Stimulated activated CD4-positive, alpha-beta T cell treated with anti-CD3 and anti-CD28 coated beads, Interleukin-4, amount 100 ng/mL, for 1 hour (primary cell): Measurements from ENCODE around the gene MAP1B.

ENCODE experiments used
- DNase-seq: peaks from one replicate; pipeline ENCODE4 v3.0.0-alpha.2; 2020

The MAP1B gene

DNA sequence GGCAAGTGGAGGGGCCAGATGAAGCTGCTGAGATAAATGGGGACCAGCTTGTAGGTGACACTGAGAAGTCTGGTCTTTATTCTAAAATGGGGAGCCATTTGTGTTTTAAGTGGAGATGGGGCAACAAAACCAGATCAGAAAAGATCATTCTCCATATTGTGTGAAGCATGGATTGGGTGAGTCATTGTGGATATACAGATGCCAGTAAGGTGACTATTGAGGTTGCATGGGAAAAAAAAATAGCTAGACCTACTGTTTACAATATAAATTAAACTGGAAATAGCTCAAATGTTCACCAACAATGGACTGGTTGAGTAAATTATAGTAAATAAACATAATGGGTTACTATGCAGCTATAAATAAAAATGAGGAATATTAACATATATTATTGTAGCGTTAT is 5.4 kb upstream of the MAP1B start:
- no peak for DNase-seq

DNA sequence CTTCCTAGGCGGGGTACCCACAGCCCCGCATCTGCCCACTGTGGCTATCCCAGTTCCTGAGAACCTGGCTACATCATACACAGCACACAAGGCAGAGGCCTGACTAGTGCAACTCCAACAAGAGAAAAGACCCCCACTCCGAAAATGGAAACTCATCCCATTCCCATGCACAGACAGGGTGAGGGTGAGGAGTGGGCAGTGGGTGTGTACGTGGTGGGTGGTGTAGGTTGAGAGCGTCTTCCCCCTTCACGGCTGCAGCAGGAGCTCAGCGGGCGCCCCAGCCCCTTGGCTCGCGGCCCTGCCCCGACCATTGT is 501 bp upstream of the MAP1B start:
- DNase-seq = no peak

DNA sequence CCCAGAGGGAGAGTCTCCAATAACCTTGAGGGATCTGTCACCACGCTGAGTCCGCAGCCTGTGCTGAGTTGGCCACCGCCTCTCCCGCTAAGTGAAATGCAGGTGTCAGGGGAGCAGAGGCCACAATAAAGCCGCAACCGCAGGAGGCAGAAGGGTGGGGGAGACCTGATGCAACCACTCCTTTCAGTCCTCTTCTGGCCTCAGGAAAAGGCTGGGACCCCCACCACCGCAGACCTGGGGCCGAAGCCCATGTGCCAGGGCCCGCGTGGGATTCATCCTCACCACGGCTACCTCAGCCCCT is 576 bp downstream of the MAP1B start:
- no peak for DNase-seq

DNA sequence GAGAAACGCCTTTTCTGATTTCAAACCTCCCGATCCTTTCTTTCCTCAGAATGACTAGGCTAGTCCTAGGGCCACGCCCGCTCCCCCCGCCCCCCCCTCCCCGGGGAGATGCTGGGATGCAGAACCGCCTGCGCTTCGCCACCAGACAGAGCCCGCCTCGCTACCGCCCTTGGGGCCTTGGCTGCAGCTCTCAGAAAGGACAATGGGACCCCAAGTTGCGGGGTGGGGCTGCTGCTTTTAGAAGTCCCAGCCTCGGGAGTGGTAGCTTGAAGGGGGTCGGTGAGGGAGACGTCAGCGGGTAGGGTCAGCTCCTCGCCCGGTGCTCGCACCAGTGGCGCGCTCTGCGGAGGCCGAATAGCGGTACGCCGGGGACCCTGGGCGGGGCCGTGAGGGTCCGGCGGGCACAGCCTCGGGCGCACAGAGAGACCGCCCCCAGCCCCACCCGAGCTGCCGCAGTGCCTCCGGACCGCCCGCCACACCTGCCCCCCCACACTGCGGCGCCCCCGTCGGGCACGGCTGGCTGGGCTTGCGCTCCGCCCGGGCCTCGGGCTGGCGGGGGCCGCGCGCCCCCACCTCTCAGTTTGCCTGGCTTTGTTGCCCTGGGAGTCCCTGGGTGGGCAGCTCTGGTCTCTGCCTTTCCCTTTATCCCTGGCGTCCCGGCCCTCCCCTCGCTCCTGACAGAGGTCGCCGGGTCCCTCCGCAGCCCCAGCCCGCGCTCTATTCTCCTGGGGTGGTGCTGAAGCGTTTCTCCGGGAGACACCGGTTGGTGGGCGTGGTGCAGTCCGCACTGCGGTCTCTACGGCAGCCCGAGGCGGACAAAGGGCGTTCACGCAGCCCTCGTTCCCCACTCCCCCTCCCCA is 1.2 kb downstream of the MAP1B start:
- DNase-seq = no peak

DNA sequence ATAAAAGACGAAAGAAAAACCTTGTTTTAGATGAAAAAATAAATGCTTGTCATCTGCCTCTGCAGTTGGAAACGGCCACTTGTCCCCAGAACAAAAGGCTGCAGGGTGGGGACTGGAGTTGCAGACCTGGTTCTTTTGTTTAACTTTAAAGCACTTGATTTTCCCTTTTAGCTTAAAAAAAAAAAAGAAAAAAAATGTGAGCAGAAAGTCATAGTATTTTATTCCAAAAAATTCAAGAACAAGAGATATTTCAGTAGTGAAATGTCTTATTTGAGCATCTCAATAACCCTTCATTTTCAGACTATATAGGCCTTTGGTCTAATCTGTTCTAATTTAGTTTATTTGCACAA is 1.8 kb downstream of the MAP1B start:
- DNase-seq = no peak

DNA sequence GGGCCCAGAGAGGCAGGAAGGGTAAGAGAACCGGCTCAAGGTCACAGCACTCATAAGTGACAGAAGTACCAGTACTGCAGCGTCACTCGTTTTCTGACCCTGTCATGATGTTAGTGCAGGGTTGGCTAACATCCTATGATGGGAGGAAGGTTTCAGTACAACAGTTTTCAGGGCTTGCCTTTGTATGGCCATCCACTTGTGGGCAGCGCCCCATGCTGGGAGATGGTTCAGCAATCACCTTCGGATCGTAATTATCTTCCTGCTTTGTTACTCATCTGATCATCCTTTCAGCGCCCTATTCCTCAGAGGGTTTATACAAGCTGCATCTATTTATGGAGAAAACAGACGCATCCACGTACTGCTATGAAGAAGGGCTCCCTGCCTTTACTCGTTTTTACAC is 2.4 kb downstream of the MAP1B start:
- no peak for DNase-seq

DNA sequence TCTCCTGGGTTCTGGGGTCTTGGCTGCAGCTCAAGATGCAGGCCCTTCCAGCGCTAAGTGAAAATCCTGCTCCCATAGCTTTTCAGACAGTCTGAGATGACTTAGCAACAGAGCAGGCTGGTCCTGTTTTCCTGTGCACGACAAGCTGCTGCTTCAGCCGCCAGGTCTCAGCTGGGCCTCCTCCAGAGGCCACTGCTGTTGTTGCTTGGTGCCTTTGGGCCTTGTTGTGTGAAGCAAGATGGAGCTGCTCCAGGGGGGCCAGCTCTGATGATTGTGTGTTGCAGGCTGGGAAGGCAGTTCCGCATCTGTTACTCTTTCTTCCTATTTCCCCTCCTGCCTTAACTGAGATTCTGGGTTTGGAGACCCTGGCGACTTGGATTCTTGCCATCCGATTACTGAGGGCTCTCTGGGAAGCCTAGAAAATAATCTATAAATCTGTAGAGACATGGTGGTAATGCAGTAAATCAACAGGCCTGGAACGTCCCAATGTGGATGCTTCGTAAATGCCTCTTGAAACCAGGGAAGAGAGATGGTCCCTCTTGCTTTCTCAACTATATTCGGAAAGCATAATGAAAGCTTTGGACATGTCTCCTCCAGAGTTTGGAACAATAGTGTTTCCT is 3.2 kb downstream of the MAP1B start:
- no peak for DNase-seq

DNA sequence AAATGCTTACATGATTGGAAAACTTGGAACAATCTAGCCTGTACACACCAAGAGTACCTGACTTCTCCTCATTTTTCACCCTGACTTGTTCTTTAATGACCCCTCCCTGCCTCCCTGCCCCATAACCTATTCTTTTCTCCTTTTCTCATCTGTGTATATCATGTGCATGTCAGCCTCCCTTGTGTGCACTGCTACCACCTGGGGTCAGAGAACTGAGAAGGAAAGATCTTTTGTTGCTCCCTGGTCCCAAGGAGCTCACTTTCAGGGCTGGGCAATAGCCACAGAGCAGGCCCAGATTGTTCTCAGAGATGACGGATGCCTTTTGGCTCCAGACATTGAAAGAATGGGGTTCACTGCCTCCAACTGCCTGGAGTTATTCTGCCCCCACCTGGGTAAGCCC is 5.1 kb downstream of the MAP1B start:
- DNase-seq = no peak

DNA sequence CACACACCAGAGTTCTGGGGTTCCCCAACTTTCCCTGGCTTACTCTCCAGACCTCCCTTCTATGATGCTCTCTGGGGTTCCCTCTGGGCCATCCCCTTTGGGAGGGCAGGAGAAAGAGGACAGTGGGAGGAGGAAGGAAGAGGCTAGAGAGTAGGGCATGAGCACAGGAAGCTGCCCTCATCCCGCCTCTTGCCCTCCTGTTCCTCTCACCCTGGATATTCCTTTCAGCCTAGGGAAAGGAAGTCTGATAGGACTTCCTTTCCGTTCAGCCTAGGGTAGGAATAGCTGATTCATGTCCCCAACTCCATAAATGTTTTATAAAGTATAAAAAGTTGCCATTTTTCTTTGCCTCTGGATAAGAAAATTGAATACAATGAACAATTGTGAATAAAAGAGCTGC is 7.4 kb downstream of the MAP1B start:
- no peak for DNase-seq

DNA sequence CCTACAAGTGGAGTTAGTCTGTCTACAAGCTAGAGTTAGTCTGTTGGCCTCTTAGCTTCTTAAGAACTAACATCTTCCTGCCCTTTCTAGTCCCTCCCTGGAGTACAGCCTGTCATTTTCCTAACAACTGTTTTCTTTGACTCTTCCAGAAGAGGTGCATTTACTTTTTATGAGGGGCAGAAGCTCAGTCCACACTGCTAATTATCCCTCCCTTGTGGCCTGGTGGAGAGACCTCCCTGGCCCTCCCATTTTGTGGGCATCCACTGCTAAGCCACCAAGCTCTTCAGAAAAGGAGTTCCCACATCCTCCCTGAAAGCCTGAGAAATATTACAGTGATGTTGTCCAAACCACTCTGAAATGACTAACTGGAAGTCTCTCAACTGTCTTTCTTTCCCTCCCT is 8.0 kb downstream of the MAP1B start:
- DNase-seq = no peak

DNA sequence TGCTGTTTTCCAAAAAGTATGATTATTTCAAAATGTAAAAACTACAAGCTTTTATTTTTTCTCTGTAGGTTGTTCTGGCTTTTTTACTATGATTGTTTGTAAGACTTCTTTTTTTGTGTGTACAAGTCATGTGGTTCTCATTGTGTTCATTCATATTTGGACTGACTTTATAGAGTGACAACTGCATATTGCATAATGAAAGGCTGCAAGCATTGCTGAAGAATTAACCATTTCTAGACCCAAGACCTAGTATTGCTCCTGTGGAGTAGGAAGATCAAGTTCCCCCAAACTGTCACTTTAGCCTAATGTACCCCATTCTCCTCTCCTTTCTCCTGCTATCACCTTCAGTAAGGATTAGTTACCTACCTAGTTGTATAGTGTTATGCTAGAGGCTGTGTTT is 10.0 kb downstream of the MAP1B start:
- DNase-seq = no peak

DNA sequence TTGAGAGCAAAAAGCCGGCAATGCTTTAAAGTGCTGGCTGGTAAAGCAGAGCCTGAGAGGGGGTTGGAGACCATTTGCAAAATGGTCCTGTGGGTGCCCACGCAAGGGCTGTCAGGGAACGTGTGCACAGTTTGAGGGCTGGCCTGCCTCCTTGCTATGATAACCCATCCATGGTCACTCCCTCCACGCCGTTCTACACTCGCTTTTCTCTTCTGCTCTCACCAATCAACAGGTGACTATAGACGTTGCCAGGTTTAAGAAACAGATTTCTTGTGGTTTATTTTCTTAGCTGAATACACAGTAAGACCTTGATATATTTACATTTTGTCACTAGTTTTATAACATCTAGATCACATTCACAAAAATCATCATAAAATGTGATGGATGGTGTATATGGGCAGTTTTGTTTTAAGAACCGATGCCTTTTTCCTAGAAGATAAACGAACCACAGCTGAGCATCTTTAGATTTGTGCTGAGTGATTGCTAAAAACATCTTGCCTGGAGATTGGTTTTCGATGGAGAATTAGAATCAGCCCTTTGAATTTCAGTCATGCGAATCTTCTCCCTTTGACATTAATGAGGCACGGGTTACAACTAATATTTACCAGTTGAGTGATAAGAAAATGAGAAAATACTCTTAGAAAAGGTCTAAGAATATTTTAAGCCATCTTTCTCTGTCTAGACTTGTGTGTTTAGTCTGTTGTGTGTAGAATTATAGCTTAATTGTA is 13.9 kb downstream of the MAP1B start:
- no peak for DNase-seq

DNA sequence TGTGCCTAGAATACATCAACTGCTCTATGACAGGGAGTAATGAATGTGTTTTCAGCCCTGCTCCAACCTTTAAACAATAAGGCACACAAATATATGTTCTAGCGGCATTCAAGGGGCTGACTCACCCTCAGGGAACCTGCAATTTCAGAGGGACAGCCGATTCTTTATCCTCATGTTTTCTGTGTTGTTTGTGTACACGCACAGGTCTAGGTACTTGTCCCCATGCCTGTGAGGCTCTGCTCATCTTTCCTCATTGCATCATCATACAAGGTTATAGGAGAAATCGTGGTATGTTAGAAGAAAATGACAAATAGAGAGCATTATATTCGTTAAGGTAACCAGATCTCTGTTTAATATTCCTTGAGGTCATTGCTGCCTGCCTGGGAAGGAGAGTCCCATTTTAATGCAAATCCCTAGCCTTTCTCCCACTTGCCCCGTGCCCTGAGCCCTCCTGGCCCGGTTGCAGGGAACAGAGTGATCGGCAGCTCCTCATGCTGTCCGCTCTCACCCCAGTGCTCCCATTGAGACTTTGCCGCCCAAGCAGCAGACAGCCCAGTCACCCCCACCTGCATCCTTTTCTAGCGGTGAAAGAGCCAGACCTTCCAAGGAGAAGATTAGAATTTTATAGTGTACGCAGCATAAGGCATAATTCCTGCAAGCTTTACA is 14.6 kb downstream of the MAP1B start:
- DNase-seq = no peak

DNA sequence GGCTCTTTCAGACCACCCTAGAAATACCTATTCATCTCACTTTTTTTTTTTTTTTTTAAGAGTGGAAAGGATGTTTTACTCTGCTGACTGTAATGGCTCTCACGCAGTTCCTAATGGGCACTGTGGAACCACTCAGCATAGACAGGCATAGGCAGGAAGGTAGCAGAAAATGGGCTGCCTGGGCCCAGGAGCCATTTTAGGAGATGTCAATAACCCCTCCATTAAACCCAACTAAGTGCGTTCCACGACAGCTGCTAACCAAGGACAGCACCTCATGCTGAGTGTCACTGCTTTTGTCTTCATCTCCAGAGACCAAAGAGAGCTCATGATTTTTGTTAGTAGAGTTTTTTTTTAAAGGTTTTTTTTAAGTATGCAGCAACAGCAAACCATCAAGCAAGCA is 15.3 kb downstream of the MAP1B start:
- DNase-seq = no peak

DNA sequence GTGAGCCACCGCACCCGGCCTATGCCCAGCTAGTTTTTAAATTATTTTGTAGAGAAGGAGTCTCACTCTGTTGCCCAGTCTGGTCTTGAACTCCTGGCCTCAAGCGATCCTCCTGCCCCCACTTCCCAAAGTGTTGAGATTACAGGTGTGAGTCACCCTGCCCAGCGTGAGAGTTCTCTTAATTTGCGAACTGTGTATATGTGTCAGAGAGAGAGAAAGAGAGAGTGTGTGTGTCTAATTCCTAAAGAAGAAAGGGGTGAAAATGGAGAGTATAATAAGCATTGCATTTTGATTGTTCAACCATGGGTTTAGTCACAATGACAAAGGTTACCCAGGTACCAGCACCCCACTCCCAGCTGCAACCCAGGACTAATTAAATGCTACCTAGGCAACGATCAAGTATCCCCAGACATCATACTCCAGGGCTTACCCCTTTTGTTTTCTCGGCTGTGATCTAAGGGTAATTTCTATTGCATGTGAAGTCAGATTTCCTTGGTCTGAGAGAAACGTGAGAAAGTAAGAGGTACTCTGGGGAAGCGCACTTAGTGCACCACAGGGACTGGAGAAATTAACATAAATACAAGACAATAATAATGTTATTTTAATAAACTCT is 16.6 kb downstream of the MAP1B start:
- DNase-seq = no peak

DNA sequence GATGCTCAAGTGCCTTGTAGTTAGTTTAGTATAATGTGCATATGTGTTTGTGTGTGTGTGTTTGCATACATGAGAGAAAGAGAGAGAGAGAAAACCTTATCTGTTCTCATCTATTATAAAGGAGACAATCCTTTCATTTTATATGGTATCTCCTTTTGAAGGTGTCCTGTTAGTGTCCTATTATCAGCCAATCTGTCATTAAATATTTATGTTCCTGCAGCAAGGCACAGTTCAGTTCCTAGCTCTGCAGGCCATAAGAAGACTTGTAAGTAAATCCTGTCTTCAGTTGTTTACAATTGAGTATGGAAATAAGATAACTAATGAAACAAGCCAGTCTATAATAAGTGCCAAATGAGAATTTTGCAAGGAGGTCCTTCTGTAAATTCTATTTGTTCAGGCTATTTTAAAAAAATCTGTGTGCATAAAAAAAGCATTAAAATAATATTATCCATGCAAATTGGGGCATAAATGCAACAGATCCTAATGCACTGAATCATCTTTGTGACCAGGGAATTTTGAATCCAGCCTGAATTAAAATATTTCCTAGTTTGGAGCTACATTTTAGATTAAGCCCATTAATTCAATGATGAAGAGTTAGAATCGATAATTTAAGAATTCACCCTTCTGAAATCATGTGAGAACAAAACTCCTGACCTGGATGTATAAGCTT is 18.1 kb downstream of the MAP1B start:
- no peak for DNase-seq

DNA sequence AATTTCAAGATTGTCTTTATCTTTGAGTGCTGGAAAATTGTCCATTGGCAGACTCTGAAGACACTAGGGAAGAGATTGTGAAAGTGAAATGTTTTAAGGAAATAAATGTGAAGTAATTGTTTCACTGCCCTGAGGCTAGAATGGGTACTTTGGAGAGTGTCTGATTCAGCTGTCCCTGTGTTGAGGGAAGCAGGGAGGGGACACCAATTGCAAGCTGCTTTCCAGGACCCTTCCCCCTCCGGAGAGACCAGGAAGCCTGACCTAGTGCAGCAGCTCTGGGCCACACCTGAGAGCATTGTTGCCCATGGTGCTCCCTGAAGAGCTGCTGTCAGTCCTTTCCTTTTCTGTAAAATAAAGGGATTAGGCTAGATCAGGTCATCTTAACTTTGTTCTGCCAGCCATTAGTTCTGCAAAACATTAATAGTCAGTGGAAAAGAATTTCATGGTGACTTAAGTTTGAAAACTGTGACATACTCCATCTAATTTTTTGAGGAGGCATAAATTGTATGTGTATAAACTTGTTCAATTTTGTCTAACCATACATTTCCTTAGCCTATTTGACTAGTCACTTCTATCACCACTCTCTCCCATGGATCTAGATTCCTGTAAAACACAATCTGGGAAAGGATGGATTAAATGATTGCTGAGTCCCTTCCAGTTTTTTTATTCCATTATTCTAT is 18.8 kb downstream of the MAP1B start:
- no peak for DNase-seq

DNA sequence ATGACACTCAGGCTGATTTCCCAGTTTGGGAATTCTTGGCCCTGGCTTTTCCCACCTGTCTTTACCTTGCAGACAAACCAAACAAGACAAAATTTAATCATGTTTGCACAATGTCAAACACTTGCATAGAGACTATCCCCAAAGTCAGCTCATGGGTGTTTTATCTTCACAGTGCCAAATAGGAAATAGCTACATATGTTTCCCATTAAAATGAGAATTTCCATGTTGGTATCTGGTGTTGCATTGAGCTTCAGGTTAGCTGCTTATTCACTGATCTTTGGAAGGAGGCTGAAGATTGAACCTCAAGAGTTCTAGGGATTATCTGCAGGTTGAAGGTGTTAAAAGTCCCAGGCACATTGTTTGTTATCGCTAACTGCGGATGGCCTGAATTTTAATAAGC is 19.5 kb downstream of the MAP1B start:
- DNase-seq = no peak

DNA sequence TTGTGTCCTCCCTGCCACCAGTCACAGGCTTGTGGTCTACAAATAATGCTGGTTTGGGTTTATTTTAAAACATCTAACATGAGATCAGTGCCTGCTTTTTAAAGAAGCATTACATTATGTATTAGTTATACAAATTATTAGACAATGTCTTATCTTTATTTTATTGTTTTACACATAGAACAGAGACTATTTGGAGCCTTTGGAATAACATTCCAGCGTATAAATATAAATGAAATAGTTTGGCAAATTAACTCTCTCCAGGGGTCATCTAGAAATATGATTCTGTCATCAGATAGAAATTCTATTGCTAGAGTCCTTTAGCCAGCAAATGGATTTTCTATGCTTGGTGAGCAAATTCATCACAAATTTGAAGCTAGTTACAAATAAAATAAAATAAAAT is 22.4 kb downstream of the MAP1B start:
- no peak for DNase-seq

DNA sequence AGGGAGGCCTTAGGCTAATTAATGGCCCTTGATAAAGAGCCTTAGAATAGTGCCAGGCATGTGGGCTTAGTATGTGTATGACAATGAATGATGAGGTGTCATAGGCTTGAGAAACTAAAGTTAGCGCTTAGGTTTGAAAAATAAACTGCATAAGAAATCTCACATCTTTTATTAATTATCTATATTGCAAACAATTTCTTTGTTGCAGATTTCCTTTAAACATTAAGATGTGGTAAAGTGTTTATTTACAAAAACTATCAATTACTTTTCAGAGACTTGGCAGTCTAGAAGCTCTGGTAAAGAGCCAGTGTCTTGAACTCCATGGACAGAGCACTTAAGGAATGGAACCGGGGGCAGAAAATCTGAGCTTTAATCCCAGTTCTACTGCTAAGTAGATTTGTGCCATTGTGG is 23.1 kb downstream of the MAP1B start:
- DNase-seq = no peak

DNA sequence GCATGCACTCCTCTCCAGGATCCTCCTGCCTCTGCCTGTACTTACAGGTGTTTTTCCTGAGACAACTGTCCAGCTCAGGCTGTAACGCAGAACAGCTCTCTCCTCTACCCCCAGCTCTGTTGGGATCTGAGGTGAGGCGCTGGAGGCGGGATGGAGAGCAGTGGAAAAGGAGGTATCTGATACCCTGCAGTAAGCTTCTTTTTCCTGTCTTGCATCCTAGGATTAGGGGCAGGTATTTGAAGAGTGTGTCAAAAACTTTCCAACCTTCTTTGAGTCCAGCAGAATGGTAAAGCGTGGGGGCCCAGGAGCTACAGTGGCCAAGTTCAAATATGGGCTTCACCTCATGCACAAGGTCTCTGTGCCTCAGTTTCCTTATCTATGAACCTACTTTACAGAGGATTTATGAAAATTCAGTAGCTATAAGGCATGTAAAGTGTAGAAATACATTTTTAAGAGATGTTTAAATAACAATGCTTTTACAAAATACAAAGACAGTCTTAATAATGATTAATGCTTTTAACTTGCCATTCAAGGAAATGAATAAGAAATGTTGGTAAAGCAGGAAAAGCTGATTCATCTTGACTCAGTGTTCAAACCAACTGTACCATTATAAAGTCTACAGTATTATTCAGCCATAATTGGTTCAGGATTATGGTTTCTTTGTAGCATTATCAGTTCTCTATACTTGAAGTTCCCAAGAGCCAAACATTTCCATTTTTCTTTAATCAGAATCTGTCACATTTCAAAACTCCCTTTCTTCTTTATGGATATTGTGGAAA is 26.1 kb downstream of the MAP1B start:
- DNase-seq = no peak
